NCI-H187 treated with DMSO at 0.1 percent for 48 hours (cell line): ENCODE data around the gene GABPB1.

Experiments
- DNase-seq: peaks from one replicate; lab custom pipeline; 2025; lab: John Stamatoyannopoulos, UW

Gene GABPB1

DNA sequence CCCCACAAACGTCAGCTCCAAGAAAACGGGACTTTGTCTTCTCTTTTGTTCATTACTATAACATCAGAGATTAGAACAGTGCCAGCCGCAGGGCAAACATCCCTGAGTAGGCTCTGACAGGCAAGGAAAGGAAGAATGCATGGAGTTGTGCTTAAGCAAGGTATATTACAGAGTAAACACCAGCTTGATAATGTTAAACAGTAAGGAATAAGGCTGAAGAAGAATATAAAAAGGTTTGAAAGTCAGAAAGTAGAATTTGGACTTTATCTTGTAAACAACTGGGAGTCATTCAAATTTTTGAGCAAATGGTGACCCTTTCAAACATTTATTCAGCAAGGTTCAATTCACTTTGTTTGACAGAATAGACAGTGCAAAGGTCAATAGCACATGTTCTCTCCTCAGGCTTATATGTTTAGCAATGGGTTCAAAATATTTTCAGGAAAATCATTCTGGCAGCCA, 11.0 kb downstream of the GABPB1 start:
- no peak for DNase-seq

DNA sequence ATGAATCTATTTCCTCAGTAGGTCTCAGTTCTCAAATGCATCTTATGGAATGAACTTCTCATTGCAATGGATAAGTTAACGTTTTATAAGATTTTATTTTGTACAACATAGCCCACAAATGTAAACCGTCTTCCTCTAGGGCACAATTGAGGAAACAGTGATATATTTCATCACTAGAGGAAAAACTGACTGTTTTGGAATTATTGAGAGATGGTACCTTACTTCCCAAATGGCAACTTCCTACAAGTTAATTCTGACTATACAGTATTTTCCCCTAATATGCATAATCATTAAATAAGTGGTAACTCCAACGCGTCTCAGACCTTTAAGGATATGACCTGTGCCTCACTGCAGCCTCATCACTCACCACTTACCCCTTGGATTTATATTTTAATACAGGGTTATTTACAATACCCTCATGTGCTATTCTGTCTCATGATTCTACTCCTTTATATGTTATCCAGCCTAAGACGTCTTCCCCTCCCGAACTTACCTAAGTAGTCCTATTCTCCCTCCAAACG, 13.3 kb downstream of the GABPB1 start:
- DNase-seq, result no peak

DNA sequence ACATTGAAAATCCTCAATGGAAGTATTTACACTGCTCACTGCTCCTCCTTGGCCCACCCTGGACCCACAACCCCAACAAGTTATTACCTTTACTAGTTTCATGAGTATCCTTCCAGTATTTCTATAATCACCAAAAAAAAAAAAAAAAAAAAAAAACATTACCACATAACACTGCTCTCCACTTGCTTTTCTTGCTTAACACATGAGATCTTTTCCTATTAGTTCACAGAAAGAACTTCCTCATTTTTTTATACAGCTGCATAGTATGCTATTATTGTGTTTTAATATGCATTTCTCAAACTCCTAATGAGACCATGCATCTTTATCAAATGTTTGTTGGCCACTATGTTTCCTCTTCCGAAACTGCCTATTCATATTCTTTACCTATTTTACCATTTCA, 14.6 kb downstream of the GABPB1 start:
- no peak for DNase-seq

DNA sequence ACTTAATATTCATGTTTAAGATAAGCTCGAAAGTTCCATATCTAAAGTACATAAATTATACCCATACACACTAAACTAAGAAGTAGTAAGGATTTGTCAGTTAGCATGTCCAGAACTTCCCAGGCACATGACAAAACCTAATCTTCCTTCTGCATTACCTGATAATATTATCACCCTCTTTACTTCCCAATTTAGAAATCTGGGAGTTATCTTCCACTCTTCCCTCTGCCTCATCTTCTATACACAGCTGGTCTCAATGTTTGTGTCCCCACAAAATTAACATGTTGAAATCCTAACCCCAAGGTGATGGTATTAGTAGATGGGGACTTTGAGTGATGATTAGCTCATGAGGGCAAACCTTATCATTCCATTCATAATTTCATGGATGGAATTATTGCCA, 15.3 kb downstream of the GABPB1 start:
- DNase-seq, result no peak

DNA sequence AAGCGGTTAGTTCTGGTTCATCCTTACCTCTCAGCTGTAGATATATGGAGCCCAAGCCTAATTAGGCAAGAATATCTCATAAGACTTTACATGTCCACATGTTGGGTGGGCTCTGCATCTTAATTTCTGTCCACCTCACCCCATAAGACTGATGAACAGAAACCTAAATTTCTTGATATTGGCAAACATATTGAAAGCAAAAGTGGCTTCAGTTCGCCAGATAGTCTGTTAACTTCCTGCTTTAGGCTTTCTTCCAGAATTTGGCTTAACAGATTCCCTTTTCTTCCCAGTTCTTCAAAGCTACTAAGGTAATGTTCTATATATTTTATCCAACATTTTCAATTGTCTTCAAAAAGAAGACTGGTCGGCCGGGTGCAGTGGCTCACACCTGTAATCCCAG, 19.7 kb downstream of the GABPB1 start:
- DNase-seq, result no peak

DNA sequence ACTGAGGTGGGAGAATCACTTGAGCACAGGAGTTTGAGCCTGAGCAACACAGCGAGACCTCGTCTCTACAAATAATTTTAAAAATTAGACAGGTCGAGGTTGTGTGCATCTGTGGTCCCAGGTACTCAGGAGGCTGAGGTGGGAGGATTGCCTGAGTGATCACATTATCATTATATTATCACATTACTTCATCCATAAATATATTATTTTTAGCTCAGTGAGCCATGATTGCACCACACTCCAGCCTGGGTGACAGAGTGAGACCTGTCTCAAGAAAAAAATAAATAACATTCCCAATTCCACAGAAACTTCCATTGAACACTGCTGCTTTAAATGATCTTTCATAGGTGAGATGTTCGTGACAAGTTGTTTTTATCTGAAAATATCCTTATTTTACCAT, 21.8 kb downstream of the GABPB1 start:
- no peak for DNase-seq

DNA sequence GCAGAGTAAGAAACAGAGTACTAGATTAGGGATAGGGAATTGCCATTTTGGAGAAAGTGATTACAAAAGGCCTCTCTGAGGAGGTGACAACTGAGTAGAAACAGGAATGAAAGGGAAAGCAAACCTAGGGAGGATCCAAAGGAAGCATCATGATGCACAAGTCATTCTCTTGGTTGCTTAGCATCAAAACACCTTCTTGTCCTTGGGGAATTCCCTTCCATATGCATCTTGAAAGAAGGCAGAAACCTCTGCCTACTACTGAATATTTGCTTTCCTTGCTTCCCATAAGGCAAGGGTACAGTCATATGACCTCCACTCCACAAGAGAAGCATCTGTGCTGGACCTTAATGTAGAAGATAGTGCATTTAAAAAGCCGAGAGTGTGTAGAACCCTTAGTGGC, 24.1 kb downstream of the GABPB1 start:
- no peak for DNase-seq

DNA sequence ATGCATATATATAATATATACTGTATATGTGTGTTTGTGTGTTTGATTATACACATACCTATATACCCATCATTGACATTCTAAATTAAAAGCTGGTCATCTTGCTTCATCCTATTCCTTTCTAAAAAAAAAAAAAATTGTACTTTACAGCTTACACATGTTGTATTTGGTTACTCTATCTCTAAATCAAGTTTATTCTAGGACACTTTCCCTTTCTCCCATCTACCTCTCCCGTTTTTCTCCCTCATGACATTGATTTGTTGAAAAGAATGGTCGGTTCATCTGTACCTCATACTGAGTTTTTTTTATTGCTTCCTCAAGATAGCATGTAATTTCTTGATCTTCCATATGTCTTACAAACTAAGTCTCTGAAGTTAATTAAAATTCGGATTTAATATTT, 26.9 kb downstream of the GABPB1 start:
- DNase-seq, result no peak

DNA sequence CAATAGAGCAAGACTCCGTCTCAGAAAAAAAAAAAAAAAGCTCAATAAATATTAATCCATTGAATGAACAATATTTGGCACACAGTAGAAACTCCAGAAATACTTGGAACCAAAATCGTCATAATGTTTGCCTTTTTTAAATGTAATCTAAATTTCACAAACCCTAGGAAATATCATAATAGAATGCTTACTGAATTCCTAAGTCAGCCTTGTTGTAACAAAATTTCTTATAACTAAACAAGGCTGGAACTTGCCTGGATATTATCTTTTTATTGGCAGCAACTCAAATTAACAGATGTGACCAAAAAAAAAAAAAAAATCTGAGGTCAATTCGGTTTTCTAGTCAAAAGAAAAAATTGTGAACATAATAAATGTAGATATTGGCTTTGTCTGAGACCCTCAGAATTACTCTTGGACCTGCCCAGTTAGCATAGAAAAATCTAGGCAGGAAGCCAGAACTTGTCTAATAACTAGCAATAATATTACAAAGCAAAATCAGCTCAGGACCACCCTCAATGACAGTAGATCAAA, 33.3 kb downstream of the GABPB1 start:
- no peak for DNase-seq

DNA sequence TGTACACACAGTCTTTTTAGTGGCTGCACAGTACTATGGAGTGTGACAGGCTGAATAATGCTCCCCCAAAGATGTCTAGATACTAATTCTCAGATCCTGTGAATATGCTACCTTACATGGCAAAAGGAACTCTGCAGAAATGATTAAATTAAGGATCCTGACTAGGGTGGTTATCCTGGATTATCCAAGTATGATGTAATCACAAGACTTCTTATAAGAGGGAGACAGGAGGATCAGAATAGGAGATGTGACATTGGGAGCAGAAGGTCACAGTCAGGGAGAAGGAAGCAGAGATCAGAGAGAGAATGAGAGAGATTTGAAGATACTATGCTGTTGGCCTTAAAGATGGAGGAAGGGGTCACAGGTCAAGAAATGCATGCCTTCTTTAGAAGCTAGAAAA, 34.5 kb downstream of the GABPB1 start:
- DNase-seq, result no peak

DNA sequence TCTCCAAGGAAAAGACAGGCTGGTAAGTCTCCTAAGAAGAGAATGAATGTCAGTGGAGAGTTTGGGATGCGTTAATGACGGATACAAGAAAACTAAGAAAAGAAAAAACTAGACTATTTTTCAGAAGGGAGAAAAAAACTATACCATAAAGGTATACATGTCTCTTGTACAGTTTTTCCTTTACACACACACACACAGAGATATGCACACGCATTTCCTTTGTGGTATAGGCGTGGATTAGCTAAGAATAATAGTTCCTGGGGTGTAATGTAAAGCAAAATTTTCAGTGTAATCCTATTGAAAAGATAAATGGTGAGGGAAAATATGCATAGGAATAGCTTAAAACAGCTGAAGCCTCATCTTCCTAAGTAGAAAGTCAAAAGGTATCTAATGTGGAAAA, 36.3 kb downstream of the GABPB1 start:
- DNase-seq, result no peak

DNA sequence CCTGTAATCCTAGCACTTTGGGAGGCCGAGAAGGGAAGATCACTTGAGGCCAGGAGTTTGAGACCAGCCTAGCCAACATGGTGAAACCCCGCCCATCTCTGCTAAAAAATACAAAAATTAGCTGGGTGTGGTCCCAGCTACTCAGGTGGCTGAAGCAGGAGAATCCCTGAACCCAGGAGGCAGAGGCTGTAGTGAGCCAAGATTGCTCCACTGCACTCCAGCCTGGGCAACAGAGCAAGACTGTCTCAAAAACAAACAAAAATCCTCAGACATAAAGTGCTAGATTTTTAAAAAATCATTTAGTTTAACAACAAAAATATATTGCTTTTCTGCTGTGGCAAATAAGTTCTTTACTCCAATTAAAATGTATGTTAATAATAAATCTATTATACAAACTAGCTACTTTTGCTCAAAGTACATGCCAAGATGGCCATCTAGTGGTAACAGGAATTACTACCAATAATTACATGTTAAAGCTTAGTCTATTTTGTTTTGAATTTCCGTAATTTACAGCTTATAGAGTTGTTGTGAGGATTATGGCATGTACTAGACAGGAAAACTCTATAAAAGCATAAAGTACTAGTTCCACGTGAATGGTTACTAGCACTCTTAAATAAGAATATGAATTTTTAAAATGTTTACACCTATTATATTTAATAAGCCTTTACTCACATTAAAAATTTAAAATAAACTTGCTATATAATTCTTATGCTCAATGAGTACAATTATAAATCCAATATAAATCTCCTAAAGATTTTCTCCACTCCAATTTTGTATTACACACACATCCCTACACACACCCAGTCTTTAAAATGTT, 39.0 kb downstream of the GABPB1 start:
- no peak for DNase-seq

DNA sequence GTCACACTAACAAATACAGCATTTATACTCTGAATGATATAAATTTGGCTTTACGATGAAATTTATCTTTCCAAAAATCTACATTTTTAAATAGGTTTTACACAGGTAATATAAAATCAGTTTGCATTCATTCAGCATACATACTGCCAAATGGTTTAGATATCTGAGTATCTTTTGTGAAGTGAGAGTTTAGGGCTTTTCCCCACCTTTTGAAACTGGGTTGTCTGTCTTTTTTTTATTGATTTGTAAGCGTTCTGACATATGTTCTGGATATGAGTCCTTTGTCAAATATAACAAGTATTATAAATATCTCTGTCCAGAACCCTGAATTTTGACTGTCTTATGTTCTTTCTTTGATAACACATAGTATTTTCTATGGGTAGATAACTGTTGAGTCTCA, 42.4 kb downstream of the GABPB1 start:
- no peak for DNase-seq

DNA sequence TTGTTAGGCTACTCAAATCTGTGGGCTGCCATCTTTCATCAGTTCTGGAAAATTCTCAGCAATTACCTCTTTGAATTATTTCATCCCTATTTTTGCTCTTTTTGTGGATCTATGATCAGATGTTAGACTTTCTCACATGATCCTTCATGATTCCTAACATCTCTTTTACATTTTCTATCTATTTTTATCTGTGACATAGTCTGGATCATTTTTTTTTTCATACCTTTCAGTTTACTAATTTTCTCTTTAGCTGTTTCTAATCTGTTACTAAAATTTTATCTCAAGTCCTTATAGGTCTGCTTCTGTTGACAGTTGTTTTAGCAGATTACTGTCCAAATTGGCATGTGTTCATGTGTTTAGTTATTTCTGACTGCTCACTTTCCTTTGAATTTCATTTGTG, 47.2 kb downstream of the GABPB1 start:
- DNase-seq, result no peak

DNA sequence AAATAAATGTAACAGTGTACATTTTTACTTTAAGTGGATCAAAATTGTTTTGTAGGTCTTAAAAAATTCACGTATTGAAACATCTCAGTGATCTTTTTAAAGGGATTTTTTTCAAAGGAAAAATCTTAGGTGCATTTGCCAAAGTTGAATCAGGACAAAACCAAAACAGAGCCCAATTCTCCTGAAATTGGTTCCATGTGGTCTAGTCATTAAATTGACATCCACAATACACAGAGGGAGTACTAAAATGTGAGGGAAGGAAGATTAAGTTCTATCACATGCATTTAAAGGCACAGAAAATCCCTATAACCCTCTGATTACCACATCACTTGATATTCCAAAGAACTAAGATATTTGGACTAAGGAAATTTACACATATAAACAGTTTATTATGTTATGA, 50.2 kb downstream of the GABPB1 start:
- no peak for DNase-seq

DNA sequence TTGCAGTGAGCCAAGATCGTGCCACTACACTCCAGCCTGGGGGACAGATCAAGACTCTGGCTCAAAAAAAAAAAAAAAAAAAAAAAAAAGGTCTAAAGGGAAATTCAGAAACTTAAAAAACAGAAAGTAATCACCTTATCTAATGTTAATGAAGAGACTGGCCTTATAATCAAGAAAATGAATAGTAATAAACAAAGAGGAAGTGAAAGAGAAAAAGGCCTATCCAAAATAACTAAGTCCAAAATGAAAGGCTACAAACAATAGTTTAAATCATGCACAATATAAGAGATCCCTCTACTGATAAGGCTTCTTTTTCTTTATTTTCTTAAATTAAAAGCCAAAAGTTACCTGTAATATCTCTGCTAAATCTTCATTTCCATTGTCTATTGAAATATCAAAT, 52.4 kb downstream of the GABPB1 start:
- no peak for DNase-seq

DNA sequence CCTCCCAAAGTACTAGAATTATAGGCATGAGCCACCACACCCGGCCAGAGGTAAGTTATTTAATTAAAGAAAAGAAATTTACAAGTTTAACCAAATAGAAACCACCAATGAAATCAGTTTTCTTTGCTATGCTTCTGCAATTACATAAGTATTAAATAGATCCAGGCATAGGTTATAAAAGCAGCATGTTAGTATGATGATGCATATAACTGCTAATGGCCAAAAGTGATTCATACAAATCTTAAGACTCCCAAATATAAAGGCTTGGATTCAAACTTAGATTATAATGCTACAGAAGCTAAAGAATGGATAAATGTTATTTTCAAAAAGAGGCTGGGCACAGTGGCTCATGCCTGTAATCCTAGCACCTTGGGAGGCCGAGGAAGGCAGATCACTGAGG, 56.7 kb downstream of the GABPB1 start:
- no peak for DNase-seq

DNA sequence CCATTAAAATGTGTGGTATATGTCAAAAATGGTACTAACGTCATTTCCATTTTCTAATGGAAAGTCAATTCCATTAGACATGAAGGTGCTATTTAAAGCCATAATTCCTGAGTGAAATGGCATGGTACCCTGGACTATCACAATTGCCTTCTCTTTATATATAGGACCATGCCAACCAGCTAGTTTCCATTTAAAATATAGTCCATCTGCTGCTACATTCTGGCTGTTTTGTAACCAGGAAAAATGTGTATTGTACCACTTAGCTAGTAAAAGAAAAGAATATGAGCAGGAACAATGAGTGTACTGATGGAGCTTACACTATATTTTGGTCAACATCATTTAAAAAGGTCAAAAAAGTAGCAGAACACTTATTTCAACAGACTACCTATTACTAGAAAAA, 59.0 kb downstream of the GABPB1 start:
- DNase-seq, result no peak

DNA sequence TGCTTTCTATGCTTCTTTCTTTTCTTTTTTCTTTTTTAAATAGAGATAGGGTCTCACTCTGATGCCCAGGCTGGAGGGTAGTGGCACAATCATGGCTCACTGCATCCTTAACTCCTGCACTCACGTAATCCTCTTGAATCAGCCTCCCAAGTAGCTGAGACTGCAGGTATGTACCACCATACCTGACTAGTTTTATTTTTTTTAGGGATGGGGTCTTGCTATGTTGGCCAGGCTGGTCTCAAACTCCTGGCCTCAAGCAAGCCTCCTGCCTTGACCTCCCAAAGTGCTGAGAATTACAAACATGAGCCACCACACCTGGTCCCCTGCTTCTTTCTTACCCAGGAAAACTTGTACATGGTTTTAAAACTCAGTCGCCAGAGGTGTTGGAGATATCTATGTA, 65.2 kb downstream of the GABPB1 start:
- no peak for DNase-seq

DNA sequence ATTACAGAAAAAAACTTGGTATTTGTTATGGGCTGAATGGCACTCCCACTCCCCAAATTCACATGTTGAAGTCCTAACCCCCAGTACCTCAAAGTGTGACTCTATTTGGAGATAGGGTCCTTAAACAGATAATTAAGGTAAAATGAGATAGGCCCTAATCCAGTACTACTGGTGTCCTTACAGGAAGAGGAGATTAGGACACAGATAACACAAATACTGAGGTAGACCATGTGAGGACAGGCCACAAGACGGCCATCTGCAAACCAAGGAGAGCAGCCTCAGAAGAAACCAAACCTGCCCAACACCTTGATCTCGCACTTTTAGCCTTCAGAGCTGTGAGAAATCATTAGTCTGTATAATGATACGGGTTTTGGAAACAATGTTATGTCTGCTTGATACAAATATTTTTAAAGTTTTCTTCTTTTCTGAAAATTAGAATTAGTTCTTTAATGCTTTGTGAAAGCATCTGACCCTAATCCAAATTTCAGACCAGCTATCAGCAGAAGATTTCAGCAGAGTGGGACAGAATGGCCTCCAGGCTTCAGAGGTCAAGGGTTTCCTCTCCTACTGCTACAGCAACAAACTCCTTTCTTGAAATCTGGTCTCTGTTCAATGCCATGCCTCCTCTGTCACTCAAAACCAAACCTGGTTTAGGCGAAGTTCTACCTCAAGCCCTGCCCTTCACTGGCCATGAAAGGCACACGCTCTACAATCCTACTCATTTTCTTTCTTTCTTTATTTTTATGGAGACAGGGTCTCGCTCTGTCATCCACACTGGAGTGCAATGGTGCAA, 67.5 kb downstream of the GABPB1 start:
- no peak for DNase-seq

DNA sequence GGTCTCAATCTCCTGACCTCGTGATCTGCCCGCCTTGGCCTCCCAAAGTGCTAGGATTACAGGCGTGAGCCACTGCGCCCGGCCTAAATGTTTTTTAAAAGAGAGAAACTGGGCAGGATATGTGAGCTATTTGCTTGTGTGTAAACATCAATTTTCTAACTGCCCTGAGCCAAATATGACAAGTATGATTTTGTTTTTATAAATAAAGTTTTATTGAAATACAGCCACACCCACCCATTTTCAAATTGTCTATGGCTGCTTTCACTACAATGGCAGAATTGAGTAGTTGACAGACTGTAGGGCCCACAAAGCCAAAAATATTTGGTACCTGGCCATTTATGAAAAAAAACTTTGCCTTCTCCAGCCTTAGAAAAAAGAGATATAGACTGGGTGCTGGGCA, 73.6 kb downstream of the GABPB1 start:
- no peak for DNase-seq

DNA sequence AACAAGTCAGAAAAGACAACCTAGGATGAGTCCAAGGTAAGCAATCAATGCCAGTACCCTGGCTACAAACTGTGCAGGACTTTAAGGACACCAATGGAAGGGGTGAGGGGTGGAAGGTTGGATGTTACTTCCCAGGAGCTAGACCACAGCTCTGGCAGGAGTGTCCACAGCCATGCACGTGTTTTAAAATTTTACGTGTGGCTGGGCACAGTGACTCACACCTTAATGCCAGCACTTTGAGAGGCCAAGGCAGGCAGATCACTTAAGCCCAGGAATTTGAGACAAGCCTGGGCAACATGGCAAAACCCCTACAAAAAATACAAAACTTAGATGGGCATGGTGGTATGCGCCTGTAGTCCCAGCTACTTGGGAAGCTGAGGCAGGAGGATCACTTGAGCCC, 74.7 kb downstream of the GABPB1 start:
- no peak for DNase-seq

DNA sequence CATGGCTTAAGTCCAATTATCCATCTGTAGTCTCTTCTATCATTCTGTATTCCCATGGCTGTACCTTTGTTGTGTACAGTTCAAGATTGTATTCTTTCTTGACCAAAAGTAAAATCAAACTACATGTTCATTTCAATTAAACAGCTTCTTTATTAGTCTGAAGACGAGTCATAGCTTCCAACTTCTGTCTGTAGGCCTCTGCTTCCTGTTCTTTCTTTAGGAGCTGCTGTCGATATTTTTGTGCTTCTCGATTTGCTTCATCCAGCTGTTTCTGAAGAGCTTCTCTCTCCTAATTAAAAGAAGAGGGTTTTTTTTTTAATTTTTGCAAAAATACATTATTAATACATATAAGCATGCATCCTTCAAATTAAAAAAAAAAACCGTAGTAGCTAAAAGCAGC, 76.5 kb downstream of the GABPB1 start:
- DNase-seq, result no peak
